GM12878 (cell line): ENCODE data around the gene ENOX1. TPM values are rescaled to one million over a fixed set of nuclear protein-coding genes. Genes with fewer than 3 reads are reported as not detected.

Experiments used
- CUX1 ChIP-seq: IDR thresholded peaks from 2 replicates; pipeline ENCODE4 v1.6.1; 2012; ENCODE audit warnings: improper control_type of control experiment, low read depth, low read length; ENCODE audit not compliant: insufficient replicate concordance
- FOXK2 ChIP-seq: fragments of 450-650 bp; IDR thresholded peaks from 2 replicates; pipeline ENCODE4 v1.6.1; 2017; ENCODE audit warnings: mild to moderate bottlenecking, moderate library complexity
- JUNB ChIP-seq: IDR thresholded peaks from 2 replicates; pipeline ENCODE4 v1.6.1; 2016; ENCODE audit warnings: antibody characterized with exemption, mild to moderate bottlenecking
- KDM1A ChIP-seq: fragments of 200-600 bp; sonication (generic); IDR thresholded peaks from 2 replicates; pipeline ENCODE4 v1.6.1; 2016; ENCODE audit warnings: borderline replicate concordance
- MTA2 ChIP-seq: fragments of 450-650 bp; IDR thresholded peaks from 2 replicates; pipeline ENCODE4 v1.6.1; 2016; ENCODE audit warnings: low read depth, mild to moderate bottlenecking, moderate library complexity
- ZBTB4 ChIP-seq: fragments of 450-650 bp; formaldehyde crosslinking; IDR thresholded peaks from 2 replicates; pipeline ENCODE4 v1.4.0; 2022; ENCODE audit warnings: mild to moderate bottlenecking, moderate library complexity
- ZBTB40 ChIP-seq: fragments of 450-650 bp; IDR thresholded peaks from 2 replicates; pipeline ENCODE4 v1.6.1; 2016; ENCODE audit warnings: mild to moderate bottlenecking, moderate library complexity, borderline replicate concordance
- polyA plus RNA-seq, 11 experiments: library from polyadenylated mRNA; depleted of rRNA in 4 of 11; unstranded in 6 of 11; stranded (reverse) in 5 of 11; fragments of >200 nt; fragmentation: Nextera tagmentation in 4 of 11; fragmentation: Illumina TruSeq in 1 of 11; extraction: Ambion mirVana in 4 of 11; extraction: Trizol in 1 of 11; gene quantifications; 1 replicate in 1 of 11; 2 replicates in 10 of 11; pipeline versions ENCODE4 v1.2.1 to v1.2.3, GENCODE V29; 2011 to 2016; ENCODE audit warnings: inconsistent platforms in 2 of 11, missing spikeins in 2 of 11, low read depth in 1 of 11
- total RNA-seq, 4 experiments: library from RNA; depleted of rRNA in 3 of 4; stranded (reverse); fragments of >200 nt in 3 of 4; fragmentation: Illumina TruSeq in 1 of 4; extraction: Trizol in 1 of 4; gene quantifications; 2 replicates each; pipeline versions ENCODE4 v1.2.1 to v1.2.3, GENCODE V29; 2013 to 2021
- TF ChIP-seq, protein P1 (sequence below): fragments of 450-650 bp; IDR thresholded peaks from 2 replicates; pipeline ENCODE4 v1.6.1; 2017; ENCODE audit warnings: mild to moderate bottlenecking
- TF ChIP-seq, protein P2 (sequence below): fragments of 450-650 bp; IDR thresholded peaks from 2 replicates; pipeline ENCODE4 v1.6.1; 2017; ENCODE audit warnings: mild to moderate bottlenecking, moderate library complexity

Gene ENOX1
- total and polyA plus RNA-seq, 10 of the 15 experiments (the other 5 are each of a cell fraction or from before 2014, with no cell fraction given) = 0.11 to 0.26 (median 0.15) TPM

DNA sequence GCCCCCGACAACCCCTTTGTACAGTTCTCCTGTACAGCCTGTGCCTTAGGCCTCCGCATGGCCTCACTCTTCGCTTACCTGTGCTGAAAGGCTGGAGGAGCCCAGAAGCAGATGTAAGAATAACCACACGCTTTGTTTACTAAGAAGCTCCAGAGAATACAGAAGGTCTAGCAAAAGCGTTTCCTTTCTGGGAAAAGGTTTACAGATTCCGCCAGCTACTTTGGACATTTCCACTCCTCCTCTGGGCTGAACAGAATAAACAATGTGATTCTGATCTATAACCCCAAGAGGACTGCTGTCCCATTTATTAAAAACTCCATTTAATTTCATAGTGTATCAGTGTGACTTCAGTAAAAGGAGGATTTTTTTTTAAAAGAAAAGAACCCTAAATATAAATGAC is 424.2 kb downstream of the ENOX1 start (continued):
- no peak for TF ChIP-seq ZBTB4
- TF ChIP-seq MTA2 = no peak
- TF ChIP-seq, protein P1, sequence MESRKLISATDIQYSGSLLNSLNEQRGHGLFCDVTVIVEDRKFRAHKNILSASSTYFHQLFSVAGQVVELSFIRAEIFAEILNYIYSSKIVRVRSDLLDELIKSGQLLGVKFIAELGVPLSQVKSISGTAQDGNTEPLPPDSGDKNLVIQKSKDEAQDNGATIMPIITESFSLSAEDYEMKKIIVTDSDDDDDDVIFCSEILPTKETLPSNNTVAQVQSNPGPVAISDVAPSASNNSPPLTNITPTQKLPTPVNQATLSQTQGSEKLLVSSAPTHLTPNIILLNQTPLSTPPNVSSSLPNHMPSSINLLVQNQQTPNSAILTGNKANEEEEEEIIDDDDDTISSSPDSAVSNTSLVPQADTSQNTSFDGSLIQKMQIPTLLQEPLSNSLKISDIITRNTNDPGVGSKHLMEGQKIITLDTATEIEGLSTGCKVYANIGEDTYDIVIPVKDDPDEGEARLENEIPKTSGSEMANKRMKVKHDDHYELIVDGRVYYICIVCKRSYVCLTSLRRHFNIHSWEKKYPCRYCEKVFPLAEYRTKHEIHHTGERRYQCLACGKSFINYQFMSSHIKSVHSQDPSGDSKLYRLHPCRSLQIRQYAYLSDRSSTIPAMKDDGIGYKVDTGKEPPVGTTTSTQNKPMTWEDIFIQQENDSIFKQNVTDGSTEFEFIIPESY = no peak
- no peak for TF ChIP-seq CUX1
- TF ChIP-seq FOXK2 = no peak
- no peak for TF ChIP-seq JUNB
- no peak for TF ChIP-seq ZBTB40
- TF ChIP-seq, protein P2, sequence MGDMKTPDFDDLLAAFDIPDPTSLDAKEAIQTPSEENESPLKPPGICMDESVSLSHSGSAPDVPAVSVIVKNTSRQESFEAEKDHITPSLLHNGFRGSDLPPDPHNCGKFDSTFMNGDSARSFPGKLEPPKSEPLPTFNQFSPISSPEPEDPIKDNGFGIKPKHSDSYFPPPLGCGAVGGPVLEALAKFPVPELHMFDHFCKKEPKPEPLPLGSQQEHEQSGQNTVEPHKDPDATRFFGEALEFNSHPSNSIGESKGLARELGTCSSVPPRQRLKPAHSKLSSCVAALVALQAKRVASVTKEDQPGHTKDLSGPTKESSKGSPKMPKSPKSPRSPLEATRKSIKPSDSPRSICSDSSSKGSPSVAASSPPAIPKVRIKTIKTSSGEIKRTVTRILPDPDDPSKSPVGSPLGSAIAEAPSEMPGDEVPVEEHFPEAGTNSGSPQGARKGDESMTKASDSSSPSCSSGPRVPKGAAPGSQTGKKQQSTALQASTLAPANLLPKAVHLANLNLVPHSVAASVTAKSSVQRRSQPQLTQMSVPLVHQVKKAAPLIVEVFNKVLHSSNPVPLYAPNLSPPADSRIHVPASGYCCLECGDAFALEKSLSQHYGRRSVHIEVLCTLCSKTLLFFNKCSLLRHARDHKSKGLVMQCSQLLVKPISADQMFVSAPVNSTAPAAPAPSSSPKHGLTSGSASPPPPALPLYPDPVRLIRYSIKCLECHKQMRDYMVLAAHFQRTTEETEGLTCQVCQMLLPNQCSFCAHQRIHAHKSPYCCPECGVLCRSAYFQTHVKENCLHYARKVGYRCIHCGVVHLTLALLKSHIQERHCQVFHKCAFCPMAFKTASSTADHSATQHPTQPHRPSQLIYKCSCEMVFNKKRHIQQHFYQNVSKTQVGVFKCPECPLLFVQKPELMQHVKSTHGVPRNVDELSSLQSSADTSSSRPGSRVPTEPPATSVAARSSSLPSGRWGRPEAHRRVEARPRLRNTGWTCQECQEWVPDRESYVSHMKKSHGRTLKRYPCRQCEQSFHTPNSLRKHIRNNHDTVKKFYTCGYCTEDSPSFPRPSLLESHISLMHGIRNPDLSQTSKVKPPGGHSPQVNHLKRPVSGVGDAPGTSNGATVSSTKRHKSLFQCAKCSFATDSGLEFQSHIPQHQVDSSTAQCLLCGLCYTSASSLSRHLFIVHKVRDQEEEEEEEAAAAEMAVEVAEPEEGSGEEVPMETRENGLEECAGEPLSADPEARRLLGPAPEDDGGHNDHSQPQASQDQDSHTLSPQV = no peak
- no peak for TF ChIP-seq KDM1A
